ENCODE results near the gene C5orf46. TPM values are rescaled to one million over a fixed set of nuclear protein-coding genes. Genes with fewer than 3 reads are reported as not detected.

C5orf46 gene
- total and polyA plus RNA-seq, 9 of the 15 experiments (the other 6 are each of a cell fraction or from before 2014, with no cell fraction given): not detected

DNA sequence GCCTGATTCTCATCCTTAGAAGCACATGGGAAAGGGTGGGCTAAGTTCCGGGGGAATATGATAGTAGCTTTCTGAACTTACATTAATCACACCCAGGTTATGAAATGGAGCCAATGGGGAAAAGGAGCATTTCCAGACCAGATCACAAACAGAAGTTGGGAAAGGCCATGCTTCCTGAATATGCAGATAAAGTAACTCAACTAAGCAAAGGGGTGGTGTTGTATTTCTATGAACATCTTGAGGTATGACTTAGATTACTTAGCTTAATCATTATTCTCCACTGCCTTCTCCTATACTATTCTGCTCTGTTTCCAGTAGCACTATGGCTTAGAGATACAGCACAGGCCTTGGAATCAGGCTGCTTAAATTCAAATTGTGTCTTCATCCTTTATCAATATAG is 10.5 kb downstream of the C5orf46 start (continued):
- TF ChIP-seq ZBTB12 (CRISPR knock-in tag; IDR thresholded peaks at IDR 0.05) (no peak), ZNF354B (CRISPR knock-in tag; IDR thresholded peaks at IDR 0.05) (no peak), SMAD3 (CRISPR knock-in tag; conservative IDR thresholded peaks at IDR 0.05) (no peak), ZFP36 (IDR thresholded peaks at IDR 0.05; ENCODE audit: low read depth, low read length, partially characterized antibody) (no peak), HOXB6 (CRISPR knock-in tag; IDR thresholded peaks at IDR 0.05; ENCODE audit: borderline replicate concordance) (no peak), RB1 (IDR thresholded peaks at IDR 0.05; ENCODE audit: low read depth) (no peak), ZNF445 (CRISPR knock-in tag; IDR thresholded peaks at IDR 0.05; ENCODE audit: low read depth) (no peak), BACH1 (tag; IDR thresholded peaks at IDR 0.05) (no peak), TAF7 (tag; IDR thresholded peaks at IDR 0.05) (no peak), MECOM (CRISPR knock-in tag; IDR thresholded peaks at IDR 0.05) (no peak)

GRCh38 chr5:147893820-147894219 is 12.5 kb downstream of the C5orf46 start:
- ATAC-seq (no peak), DNase-seq (ENCODE audit: extremely low read depth in 1 of 4, low spot score in 3 of 4) (no peak), FAIRE-seq (no peak)
- Histone ChIP-seq H3K9ac (ENCODE audit: insufficient read depth in 1 of 2, low read depth in 2 of 2, low read length in 2 of 2) (no peak overlapping the region), H3K9me3 (replicated peaks; ENCODE audit: control insufficient read depth, insufficient read depth, low read depth, low read length) (no peaks in the 10 kb centered on the region), H3K4me2 (ENCODE audit: insufficient read depth, low read length) (no peak overlapping the region), H4K20me1 (replicated peaks; ENCODE audit: control insufficient read depth, insufficient read depth, low read length) (no peaks in the 10 kb centered on the region), H3K79me2 (ENCODE audit: control insufficient read depth, insufficient read depth, low read length) (no peaks in the 10 kb centered on the region), H3K4me1 (replicated peaks in 1 of 2; ENCODE audit: control insufficient read depth in 2 of 2, insufficient read depth in 2 of 2, low read length in 2 of 2) (no peaks in the 10 kb centered on the region), H3K27ac (ENCODE audit: extremely low read depth, low read depth, low read length) (no peak overlapping the region), H3K36me3 (ENCODE audit: control insufficient read depth, insufficient read depth, low read length) (no peaks in the 10 kb centered on the region), H3K27me3 (ENCODE audit: control insufficient read depth in 2 of 2, insufficient read depth in 2 of 2, low read length in 2 of 2) (no peaks in the 10 kb centered on the region), H2AFZ (ENCODE audit: low read depth, low read length) (no peak overlapping the region), H3K9me1 (ENCODE audit: control insufficient read depth, insufficient read depth, low read length) (no peaks in the 10 kb centered on the region), H3K4me3 (no peak overlapping the region)
- in situ Hi-C loops (cut with MboI): no loop called here
- POLR2A ChIA-PET: no interaction called here
- intact Hi-C loops (cut with micrococcal nuclease): no loop called here
- 0% methylated on average over 2 of the region's 2 CpGs for WGBS (ENCODE audit: insufficient coverage, low coverage, missing lambda C conversion rate)
- no TSS peak for BruUV-seq (replicated peaks)
- CTCF ChIA-PET (ENCODE audit: low intra/inter-chr PET ratio): no interaction called here
- no peak for TF ChIP-seq XRCC3 (IDR thresholded peaks at IDR 0.05)
- TF ChIP-seq PTRF (tag; IDR thresholded peaks at IDR 0.05): no peak
- no peak for TF ChIP-seq NONO (IDR thresholded peaks at IDR 0.05; ENCODE audit: low read depth in 2 of 2, low read length in 1 of 2)
- TF ChIP-seq, protein P1, sequence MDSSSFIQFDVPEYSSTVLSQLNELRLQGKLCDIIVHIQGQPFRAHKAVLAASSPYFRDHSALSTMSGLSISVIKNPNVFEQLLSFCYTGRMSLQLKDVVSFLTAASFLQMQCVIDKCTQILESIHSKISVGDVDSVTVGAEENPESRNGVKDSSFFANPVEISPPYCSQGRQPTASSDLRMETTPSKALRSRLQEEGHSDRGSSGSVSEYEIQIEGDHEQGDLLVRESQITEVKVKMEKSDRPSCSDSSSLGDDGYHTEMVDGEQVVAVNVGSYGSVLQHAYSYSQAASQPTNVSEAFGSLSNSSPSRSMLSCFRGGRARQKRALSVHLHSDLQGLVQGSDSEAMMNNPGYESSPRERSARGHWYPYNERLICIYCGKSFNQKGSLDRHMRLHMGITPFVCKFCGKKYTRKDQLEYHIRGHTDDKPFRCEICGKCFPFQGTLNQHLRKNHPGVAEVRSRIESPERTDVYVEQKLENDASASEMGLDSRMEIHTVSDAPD (CRISPR knock-in tag; IDR thresholded peaks at IDR 0.05): no peak
- TF ChIP-seq SOX6 (IDR thresholded peaks at IDR 0.05): no peak
- no peak for TF ChIP-seq ZFX (CRISPR knock-in tag; IDR thresholded peaks at IDR 0.05)
- TF ChIP-seq OTX1 (CRISPR knock-in tag; IDR thresholded peaks at IDR 0.05): no peak
- TF ChIP-seq RUNX1 (IDR thresholded peaks at IDR 0.05; ENCODE audit: low read depth): no peak
- TF ChIP-seq CHD4 (IDR thresholded peaks at IDR 0.05; ENCODE audit: insufficient read depth, insufficient replicate concordance, low read depth, low read length, poor library complexity, severe bottlenecking): no peak
- no peak for TF ChIP-seq ATF2 (CRISPR knock-in tag; IDR thresholded peaks at IDR 0.05)
- TF ChIP-seq MYNN (IDR thresholded peaks at IDR 0.05): no peak
- TF ChIP-seq MYNN (CRISPR knock-in tag; IDR thresholded peaks at IDR 0.05): no peak
- TF ChIP-seq MTA1 (IDR thresholded peaks at IDR 0.05; ENCODE audit: borderline replicate concordance): no peak
